Fibroblast of skin of left quadriceps (primary cell): ENCODE results near the gene NPAS3.

ENCODE experiments used
- DNase-seq, 2 experiments: peaks; one replicate each; pipeline ENCODE4 v3.0.0-alpha.2; 2013; ENCODE audit warnings: low read depth in 2 of 2

Gene NPAS3

DNA sequence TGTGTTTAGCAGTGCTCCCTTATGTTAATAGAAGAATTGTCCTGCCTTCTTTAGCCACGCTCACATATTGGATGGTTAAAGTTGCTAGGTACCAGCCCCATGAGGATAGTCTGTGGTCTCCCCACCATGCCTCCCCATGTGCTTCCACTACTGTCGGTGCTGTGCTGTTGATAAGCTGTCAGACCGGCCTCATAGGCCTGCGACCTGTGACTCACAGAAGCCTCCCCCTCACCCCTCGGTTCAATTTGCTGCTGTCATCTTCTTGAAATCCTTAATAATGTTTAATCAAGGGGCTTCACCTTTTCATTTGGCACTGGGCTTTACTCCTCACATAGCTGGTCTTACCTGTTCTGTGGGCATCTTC is 227.2 kb downstream of the NPAS3 start:
- no peak for DNase-seq

DNA sequence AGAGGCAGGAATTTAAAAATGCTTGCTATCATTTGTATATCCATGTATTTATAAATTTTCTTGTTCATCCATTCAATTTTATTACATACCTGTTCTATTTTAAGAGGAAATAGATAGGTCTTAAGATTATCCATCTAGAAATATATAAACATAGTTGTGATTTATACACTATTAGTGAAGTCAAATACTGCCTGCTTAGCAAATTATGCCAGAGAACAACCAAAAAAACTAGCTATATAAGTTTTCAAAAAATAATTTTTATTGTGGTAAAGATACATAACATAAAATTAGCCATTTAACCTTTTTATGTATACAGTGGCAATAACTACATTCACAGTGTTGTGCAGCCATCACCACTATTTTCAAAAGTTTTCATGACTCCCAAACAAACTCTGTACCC is 237.3 kb downstream of the NPAS3 start:
- no peak for DNase-seq

DNA sequence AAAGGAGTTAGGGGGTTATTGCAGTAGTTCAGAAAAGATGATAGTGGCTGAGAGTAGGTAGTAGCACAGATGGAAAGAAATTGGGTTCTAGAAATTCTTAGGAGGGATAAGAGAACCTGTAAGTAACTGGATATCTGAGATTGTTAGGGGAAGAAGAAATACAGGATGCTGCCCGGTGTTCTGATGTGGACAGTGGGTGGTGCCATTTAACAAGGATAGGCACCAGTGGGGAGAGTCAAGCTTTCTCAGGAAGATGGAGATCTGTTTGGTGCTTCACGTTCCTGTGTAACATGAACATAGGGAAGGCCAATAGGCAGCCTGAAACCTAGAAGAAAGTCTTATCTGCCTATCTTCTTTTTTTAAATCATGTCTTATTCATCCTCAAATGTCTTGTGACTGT is 245.9 kb downstream of the NPAS3 start:
- peak; percentile 2 to 3 for DNase-seq

DNA sequence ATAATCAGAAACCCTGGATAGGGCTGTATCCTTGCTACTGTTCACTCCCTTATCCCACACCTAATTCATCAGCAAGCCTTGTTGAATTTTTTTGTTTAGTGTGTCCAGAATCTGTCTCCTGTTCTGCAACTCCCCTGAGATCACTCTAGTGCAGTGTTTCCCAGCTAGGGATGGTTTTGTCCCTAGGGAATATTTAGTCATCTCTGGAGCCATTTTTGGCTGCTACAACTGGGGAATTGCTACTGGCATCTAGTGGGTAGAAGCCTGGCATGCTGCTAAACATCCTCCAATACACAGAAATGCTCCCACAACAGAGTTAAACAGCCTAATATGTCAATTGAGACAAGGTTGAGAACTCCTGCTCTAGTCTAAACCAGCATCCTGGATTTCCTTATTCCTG is 248.0 kb downstream of the NPAS3 start:
- no peak for DNase-seq

DNA sequence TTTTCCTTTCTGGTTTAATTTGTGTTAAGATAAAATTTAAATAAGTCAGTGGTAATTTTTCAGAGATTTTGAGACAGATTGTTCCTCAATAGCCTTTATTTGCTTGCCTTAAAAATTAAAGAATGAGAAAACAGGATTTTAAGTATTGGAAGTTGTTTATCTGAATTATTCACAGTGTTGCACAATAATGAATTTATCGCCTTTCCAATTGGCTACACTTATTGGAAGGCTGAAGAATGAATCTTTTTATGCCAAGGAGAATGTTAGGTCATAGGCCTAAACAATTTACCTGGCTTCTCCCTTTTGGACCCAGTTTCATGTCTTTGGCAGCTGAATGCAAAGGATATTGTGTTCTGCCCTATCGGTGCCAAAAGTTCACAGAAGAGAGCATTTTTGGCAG is 250.2 kb downstream of the NPAS3 start:
- DNase-seq: no peak

DNA sequence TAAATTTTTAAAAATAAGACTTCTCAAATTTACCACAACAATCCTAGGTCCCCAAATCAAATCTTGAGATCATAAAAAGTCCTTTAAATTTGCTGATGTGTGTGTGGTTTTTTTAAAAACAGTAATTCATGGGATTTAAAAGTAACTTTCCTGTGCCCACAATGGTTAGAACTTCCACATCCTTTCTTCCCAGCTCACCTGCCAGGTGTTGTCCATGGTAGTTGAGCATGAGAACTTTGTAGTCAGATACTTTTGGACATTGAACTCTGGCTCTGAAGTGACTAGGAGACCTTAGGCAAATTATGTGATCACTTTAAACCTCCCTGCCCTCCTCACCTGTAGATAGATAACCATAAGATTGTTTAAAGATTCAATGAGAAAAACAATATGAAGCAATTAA is 253.2 kb downstream of the NPAS3 start:
- no peak for DNase-seq

DNA sequence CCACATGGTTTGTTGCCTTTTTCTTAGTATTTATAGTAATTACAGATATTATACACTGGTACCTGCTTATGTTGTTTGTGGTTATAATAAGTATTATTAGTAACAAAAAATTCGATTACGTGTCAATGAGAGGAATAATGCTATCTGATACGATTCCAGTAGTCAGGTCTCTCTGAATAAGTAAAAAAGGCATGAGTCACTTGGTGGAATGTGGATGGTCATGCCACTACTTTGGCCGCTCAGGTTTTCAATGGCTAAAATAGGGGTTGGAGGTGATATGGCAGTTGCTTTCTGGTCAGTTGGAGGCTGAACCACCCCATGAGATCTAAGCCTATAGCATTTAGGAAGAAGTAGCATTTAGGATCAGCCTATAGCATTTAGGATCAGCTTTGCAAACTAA is 255.9 kb downstream of the NPAS3 start:
- DNase-seq: no peak

DNA sequence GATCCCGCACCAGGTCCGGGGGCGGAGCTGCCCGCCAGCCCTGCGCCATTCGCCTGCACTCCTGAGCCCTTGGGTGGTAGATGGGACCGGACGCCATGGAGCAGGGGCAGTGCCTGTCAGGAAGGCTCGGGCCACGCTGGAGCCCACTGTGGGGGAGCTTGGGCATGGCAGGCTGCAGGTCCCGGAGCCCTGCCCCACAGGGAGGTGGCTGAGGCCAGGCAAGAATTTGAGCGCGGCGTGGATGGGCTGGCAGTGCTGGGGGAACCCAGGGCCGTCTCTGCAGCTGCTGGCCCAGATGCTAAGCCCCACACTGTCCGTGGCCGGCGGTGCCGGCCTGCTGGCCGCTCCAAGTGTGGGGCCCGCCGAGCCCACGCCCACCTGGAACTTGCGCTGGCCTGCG is 260.0 kb downstream of the NPAS3 start:
- DNase-seq: no peak

DNA sequence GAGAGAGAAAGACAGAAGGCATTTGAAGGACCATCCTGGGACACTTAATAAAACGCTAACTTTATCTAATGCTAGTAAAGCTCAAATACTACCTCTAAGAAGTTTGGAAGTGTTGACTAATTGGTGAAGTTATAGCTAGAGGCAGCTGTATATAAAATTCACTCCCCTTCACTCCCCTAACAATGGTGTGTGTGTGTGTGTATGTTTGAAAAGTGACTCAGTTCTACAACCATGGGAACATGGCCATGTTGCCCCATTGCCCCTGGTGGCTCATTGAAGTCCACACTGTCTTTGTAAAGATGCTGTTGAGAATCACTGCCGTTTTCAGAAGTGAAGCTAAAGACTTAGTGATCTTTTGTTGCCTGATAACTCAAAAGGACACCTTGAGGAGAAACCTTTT is 262.4 kb downstream of the NPAS3 start:
- DNase-seq: no peak

DNA sequence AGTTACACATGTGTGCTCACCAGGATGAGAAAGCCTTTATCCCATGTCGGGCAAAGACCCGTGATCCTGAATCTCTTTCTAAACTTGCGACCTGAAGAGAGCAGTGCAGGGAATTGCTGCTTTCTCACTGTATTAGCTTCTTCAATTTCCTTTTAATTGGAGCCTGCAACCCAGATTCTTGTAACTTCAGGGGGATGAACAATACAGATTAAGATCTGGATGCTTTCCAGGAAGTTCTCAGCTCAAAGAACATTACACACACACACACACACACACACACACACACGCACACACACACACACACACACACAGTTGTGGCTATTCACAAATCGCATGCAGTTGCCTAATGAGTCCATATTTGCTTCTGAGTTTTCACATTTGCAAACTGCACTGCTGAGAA is 268.3 kb downstream of the NPAS3 start:
- no peak for DNase-seq

DNA sequence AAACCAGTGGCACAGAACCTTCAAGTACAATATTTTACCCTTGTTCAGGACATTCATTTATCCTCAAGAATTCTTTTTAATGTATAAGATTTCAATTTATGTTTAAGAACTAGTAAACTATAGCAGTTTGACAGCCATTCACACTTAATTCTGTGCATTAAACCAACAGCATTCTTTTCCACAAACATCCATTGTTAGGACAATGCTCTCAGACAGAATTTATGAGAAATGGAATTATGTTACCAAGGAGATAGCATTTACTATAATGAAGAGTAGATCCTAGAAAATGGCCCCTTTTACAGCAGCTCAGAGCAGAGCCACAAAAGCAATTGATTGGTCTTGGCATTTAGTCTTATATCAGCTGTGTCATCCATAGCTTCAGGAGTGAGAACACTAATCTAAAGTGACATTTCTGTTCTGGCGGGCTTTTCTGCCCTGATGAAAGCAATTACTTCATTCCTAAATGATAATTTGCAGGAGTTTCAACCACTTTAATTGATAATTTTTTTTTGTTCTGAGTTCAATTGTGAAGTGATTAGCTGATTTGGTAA is 268.9 kb downstream of the NPAS3 start:
- DNase-seq: no peak

DNA sequence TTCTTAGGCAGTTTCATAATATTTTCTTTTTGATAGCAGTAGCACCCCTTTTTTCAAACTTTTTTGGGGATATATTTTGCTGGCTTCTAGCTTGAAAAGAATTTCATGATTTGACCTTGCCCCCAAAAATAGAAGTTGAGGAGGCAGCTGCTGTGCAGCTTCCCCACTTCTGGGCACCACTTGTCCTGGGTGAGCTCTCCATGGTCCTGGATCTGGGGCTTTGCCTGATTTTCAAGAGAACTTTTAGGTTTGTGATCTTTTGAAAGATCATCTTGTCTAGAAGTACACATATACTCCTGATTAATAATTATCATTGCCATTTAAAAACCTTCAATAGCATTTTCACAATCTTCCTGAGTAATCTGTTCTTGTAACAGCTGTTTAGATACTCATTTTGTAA is 271.6 kb downstream of the NPAS3 start:
- DNase-seq: no peak

DNA sequence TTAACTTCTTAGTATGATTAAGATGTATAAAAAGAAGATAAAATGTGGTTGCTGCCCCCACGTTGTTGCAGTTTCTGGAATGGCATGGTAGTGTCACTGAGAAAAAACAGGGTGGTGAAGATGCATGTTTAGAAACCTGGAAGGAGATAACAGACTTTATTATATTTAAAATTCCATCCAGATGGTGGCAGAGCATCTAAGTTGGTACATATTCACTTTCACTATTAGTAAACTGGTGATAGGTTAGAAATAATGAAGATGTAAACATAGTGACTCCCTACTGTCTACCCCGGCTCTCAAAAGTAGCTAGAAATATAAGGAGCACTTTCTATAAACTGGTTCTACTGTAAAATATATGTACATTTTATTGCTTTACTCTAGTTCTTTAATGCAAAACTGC is 279.3 kb downstream of the NPAS3 start:
- no peak for DNase-seq

DNA sequence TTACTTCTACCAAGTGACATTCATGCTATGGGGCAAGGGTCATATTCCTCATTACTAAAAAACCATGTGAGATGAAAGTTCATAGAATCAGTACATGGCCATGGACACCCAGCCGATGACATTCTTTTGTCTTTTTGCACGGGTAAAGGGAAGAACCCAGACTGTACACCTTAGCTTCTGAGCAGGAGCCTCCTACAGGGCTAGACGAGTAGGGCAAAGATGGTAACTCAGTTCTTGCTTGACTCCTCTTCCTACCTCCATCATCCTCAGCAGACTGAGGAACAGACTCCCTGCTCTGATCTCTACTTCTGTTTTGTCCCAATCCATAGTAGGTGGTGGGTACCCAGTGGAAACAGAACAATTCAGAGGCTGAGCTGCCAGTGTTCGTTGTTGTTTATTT is 281.3 kb downstream of the NPAS3 start:
- DNase-seq: no peak

DNA sequence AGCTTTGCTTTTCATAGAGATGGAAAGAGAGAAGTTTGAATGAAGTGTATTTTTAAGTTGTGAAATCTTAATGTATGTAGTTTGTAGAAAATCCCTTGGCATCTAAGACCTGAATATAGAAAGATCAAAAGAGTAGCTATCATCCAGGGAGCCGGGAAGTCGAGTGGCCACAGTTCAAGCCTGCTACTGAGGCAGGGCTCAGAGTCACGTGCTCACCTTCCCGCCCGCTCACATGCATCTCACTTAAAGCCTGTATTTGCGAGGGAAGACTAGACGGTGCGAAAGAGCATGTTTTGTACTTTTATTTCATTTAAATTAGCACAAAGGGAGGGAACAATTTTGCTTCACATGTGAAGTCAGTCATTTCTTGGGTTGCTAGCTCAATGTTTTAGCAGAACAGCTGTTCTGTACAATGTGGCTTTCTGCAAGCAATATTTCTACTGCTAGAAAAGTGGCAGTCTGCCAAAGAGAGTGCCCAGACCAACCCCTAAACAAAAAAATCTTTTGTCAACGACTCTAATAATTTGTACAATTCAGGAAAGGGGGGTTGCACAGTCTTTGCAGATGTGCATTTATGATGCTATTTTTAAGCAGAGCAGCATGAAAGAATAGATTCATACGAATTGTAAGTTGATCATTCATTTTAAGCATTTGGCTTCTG is 290.7 kb downstream of the NPAS3 start:
- DNase-seq: no peak

DNA sequence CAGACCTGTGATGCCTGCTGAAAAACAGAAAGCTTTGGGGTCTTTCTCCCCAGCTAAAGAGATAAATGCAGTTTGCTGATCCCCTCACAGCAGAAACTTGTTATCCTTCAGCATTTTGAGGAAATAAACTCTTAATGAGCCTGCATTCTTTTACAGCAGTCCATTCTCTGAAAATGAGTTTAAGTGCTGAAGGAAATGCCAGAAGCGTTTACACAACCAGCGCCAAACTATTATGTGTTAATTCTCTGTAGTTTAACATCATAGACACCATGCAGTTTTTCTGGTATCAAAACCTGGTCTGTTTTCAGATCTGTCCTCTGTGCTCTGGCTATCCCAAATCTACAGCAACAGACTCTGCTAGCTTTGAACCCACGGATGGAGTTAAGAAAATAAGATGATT is 291.3 kb downstream of the NPAS3 start:
- DNase-seq: no peak

DNA sequence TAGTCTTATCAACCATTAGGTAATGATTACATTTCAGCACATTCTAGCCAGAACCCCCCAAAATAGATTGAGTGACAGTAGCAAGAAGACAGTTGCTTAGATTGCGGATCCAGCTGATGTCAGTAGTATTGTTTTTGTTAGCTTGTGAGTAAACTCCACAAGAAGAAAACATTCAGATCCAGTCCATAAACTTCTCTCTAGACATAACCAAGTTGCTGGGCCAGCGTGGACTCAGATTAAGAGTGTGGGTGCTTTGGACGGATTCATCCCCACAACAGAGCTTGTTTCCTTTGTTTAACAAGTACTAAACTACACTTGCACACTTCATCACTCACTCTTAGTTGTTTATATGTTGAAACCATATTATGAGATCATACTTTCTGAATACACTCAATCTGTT is 293.4 kb downstream of the NPAS3 start:
- DNase-seq: no peak

DNA sequence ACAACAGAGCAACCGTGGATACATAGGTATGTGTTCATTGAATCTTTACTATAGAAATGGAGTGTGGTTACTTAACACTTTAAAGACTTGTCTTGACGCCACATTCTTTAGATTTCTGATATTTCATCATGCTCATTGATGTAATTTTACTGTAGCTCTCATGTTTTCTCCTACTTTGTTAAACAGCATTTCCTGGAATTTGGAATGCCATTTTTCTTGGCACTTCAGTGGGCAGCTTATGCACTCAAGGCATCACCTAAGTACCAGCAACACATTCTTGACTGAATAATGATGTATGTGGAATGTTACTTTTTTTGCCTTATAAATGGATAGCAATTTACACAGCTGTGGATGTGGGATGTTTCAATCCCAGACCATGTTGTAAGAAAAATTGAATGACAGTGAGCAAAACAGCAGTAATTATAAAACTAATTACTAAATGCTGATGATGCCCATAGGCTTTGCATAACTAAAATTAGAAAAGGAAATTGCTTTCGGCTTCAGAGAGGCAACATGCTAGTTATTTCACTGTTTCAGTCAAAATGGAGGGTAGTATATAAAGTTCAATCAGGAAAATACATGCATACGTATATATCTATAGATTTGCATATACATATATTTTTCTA is 298.5 kb downstream of the NPAS3 start:
- no peak for DNase-seq

DNA sequence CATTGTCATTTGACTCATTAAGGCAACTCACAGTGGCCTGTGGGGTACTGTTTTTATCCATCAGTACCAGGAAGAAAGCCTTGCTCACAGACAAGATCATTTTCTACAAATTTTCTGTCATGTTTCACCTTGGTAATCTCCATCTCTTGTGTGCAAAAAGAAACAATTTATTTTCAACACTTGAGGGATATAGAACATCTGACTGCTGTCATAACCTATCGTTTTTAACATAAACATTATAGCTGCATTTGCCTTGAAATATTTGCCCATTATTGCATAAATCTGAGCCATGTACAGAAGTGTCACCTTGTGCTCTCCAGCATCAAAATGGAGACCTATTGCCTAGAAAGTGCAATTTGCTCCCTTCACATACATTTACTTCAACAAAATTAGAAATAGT is 300.8 kb downstream of the NPAS3 start:
- DNase-seq: no peak

DNA sequence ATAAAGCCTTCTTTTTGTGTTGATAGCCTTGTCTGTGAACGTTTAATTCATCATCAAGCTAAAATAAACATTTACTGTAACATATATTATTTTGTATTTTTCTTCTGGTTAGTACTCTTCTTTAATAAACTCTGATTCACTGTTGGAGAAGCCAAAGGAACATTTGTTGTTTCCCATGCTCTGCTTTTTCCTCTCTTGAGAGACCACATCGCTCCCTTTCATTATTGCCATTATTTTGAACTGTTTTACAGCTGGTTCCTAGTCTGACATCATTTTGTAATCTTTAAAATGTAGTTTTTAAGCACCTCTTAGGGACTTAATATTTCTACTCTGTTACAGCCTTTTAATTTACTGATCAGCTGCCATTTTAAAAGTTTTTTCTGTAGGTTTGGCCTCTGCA is 301.8 kb downstream of the NPAS3 start:
- no peak for DNase-seq

DNA sequence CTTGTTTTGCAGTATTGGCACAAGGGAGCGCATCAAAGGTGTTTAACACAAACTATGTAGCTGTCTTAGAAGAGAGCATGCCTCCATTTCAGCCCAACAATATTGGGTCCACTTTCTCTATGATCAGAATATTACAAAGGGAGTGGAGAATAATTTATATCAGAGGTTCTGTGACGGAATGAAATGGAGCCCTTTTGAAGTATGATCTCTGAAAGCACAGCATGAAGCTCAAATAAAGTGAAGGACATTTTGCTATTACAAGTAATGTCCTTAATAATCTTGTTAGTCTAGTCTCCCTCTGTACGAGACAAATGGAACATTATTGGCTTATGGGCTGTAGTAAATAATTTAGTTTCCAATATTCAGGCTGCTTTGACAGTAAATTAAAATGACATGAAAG is 302.7 kb downstream of the NPAS3 start:
- DNase-seq: no peak

DNA sequence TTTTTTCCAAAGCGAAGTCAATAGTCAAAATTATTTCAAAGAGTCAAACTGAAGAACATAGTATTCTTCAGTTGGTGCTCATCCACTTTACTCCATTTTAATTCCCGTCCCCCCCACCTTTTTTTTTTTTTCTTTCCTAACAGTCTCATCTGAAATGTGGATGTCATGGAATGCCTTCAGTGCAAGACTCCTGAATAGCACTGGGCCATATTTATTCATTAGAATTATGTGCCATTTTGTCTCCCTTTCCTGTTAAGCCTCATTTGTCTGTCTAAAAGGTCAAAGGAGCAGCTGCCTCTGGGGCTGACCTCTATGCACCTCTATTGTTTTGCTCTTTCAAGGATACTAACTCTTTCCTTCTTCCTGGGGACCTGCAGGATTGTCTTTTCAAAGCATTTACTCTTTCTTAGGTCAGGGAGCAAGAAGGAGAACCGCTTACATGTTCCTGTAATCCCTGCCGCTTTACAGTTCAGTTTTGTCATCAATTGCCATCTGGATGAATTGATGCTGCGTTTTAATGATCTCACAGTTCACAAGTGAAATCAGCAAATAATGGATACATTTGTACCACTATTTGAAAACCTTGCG is 310.6 kb downstream of the NPAS3 start:
- DNase-seq: no peak

DNA sequence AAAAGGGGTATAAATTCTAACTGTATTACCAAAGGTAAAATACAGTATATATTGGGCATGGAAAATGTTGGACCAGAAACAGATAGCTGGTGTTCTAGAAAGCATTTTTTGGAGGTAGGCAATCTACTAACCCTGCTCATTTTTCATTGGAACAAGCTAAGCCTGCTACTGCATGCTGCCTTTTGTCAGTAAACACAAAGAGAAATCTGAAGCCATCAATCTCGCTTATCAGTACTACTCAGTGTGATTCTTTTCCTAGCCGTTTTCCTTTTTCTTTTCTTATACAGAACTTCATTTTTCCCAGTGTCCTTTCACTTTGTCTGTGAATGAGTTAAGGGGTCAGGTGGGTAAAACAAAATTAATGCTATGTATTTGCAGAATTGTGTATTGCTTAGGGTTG is 312.3 kb downstream of the NPAS3 start:
- no peak for DNase-seq

DNA sequence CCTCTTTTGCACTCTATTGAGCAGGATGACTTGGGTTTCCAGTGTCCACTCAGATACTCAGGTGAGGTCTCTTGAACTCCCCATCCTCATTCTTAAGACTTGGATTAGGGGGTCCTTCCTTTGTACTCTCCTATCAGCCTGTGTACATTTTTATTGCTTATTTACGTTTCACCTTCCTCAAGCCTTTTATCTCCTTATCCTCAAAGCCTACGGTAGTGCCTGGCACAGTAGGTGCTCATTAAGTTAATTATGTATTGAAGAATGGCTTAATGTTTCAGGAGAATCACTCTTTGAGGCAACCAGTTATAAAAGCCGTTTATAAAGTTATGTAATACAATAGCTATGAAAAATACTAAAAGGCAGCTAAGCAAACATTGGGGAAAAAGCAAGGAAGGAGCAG is 315.7 kb downstream of the NPAS3 start:
- no peak for DNase-seq
